ENCODE results near the gene PATL2. TPM values are rescaled to one million over a fixed set of nuclear protein-coding genes. Genes with fewer than 3 reads are reported as not detected.
"Not testable (repeated sequence)": the region's sequence is repeated elsewhere in the genome, so short reads cannot be mapped to it uniquely, and the experiment has no call there.

The PATL2 gene
- total RNA-seq, 1 donor = 1.8 TPM

DNA sequence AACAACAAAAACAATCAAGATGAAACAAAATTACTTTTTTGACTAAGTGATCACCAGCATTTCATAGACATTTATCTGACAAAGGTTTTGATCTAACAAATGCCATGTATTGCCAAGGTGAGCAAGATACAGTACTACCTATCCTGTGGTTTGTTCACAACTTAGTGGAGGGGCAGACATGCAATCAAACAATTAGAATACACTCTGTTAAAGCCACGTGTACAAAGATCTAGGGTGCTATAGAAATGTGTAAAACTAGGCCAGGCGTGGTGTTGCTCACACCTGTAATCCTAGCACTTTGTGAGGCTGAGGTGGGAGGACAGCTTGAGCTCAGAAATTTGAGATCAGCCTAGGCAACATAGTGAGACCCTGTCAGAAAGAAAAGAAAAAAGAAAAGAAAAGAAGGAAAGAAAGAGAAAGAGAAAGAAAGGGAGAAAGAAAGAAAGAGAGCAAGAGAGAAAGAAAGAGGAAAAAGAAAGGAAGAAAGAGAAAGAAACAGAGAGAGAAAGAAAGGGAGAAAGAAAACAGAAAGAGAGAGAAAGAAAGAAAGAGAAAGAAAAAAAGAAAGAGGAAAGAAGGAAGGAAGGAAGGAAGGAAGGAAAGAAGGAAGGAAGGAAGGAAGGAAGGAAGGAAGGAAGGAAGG, 23.8 kb upstream of the PATL2 start:
- Histone ChIP-seq H3K27me3 (ENCODE audit: insufficient read depth, low read length) (no peaks in the 10 kb centered on the region), H2AFZ (ENCODE audit: low read length) (peak overlapping the region; percentile 75), H3K4me1 (ENCODE audit: insufficient read depth, low read length) (peaks cover 20% of the 10 kb centered on the region), H3K4me2 (ENCODE audit: insufficient read depth, low read length) (peak overlapping the region; percentile 70), H3K79me2 (ENCODE audit: insufficient read depth, low read length) (peaks cover 4% of the 10 kb centered on the region), H3K4me3 (ENCODE audit: insufficient read depth, low read length) (peak overlapping the region; percentile 15), H3K36me3 (ENCODE audit: insufficient read depth, low read length) (peaks cover 5% of the 10 kb centered on the region), H3K9me3 (ENCODE audit: low read depth, low read length) (no peaks in the 10 kb centered on the region), H4K20me1 (ENCODE audit: insufficient read depth, low read length) (no peaks in the 10 kb centered on the region), H3K27ac (ENCODE audit: low read depth, low read length) (peak overlapping the region; percentile 27)
- TF ChIP-seq, protein P1, sequence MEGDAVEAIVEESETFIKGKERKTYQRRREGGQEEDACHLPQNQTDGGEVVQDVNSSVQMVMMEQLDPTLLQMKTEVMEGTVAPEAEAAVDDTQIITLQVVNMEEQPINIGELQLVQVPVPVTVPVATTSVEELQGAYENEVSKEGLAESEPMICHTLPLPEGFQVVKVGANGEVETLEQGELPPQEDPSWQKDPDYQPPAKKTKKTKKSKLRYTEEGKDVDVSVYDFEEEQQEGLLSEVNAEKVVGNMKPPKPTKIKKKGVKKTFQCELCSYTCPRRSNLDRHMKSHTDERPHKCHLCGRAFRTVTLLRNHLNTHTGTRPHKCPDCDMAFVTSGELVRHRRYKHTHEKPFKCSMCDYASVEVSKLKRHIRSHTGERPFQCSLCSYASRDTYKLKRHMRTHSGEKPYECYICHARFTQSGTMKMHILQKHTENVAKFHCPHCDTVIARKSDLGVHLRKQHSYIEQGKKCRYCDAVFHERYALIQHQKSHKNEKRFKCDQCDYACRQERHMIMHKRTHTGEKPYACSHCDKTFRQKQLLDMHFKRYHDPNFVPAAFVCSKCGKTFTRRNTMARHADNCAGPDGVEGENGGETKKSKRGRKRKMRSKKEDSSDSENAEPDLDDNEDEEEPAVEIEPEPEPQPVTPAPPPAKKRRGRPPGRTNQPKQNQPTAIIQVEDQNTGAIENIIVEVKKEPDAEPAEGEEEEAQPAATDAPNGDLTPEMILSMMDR (IDR thresholded peaks at IDR 0.05; ENCODE audit: extremely low read depth, low read depth, low read length) = no peak
- no peak for DNase-seq (ENCODE audit: insufficient read length, low spot score, missing footprints)

DNA sequence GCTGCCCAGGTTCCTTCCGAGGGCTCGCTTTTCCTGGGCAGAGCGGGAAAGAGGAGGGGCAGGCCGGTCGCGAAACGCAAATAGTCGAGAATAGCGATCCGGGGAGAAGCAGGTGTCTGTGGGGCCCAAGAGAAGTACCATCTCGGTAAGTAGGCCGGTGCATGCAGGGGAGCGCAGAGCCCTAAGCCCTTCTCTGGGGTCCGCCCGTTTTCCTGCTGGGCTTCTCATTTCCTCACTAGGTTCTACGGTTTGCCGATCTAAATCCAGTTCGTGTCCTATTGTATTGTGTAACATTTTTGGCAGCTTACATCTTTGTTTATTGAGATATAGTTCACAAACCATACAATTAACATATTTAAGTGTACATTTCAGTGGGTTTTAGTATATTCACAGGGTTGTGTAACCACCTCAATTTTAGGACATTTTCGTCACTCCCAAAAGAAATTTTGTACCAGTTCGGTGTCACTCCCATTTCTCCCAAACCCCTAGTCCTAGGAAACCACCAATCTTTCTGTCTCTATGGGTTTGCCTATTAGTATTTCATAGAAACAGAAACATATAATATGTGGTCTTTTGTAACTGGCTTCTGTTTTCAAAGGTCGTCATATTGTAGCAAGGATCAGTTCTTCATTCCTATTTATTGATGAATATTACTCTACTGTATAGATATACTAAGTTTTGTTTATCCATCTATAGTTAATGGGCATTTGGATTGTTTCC, 18.4 kb upstream of the PATL2 start:
- Histone ChIP-seq H3K79me2 (ENCODE audit: insufficient read depth, low read length) (peaks cover 9% of the 10 kb centered on the region), H3K36me3 (ENCODE audit: insufficient read depth, low read length) (peaks cover 5% of the 10 kb centered on the region), H3K27ac (ENCODE audit: low read depth, low read length) (peak overlapping the region; percentile 69), H3K4me1 (ENCODE audit: insufficient read depth, low read length) (peaks cover 27% of the 10 kb centered on the region), H4K20me1 (ENCODE audit: insufficient read depth, low read length) (no peaks in the 10 kb centered on the region), H3K27me3 (ENCODE audit: insufficient read depth, low read length) (no peaks in the 10 kb centered on the region), H2AFZ (ENCODE audit: low read length) (peak overlapping the region; percentile 76), H3K4me3 (ENCODE audit: insufficient read depth, low read length) (peak overlapping the region; percentile 82), H3K9me3 (ENCODE audit: low read depth, low read length) (no peaks in the 10 kb centered on the region), H3K4me2 (ENCODE audit: insufficient read depth, low read length) (peak overlapping the region; percentile 82)
- DNase-seq (ENCODE audit: insufficient read length, low spot score, missing footprints) = no peak
- TF ChIP-seq, protein P1 (IDR thresholded peaks at IDR 0.05; ENCODE audit: extremely low read depth, low read depth, low read length) = no peak

GRCh38 chr15:44728576-44729407, 17.7 kb upstream of the PATL2 start:
- Histone ChIP-seq H3K79me2 (ENCODE audit: insufficient read depth, low read length) (peaks cover 9% of the 10 kb centered on the region), H3K27me3 (ENCODE audit: insufficient read depth, low read length) (no peaks in the 10 kb centered on the region), H2AFZ (ENCODE audit: low read length) (peak overlapping the region; percentile 76), H4K20me1 (ENCODE audit: insufficient read depth, low read length) (no peaks in the 10 kb centered on the region), H3K36me3 (ENCODE audit: insufficient read depth, low read length) (peaks cover 5% of the 10 kb centered on the region), H3K9me3 (ENCODE audit: low read depth, low read length) (no peaks in the 10 kb centered on the region), H3K4me1 (ENCODE audit: insufficient read depth, low read length) (peaks cover 27% of the 10 kb centered on the region), H3K4me3 (ENCODE audit: insufficient read depth, low read length) (peak overlapping the region; percentile 82), H3K4me2 (ENCODE audit: insufficient read depth, low read length) (peak overlapping the region; percentile 82), H3K27ac (ENCODE audit: low read depth, low read length) (peak overlapping the region; percentile 69)
- peak; percentile 93 for DNase-seq (ENCODE audit: insufficient read length, low spot score, missing footprints)
- TF ChIP-seq, protein P1 (IDR thresholded peaks at IDR 0.05; ENCODE audit: extremely low read depth, low read depth, low read length) = no peak

DNA sequence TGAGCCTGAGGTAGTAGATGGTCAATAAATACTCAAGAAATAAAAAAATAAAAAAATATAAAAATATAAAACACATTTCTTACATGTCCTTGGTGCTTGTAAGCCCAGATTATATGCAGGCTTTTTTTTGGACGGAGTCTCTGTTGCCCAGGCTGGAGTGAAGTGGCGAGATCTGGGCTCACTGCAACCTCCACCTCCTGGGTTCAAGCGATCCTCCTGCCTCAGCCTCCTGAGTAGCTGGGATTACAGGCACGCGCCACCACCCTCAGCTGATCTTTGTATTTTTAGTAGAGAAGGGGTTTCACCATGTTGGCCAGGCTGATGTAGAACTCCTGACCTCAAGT, 17.1 kb upstream of the PATL2 start:
- H3K36me3 ChIP-seq (ENCODE audit: insufficient read depth, low read length); H3K79me2 ChIP-seq (ENCODE audit: insufficient read depth, low read length); DNase-seq (ENCODE audit: insufficient read length, low spot score, missing footprints); H2AFZ ChIP-seq (ENCODE audit: low read length); H3K27me3 ChIP-seq (ENCODE audit: insufficient read depth, low read length); H4K20me1 ChIP-seq (ENCODE audit: insufficient read depth, low read length); H3K9me3 ChIP-seq (ENCODE audit: low read depth, low read length): not testable (repeated sequence)
- H3K4me3 ChIP-seq (ENCODE audit: insufficient read depth, low read length) = peak overlapping the region; percentile 82
- H3K4me1 ChIP-seq (ENCODE audit: insufficient read depth, low read length) = peaks cover 27% of the 10 kb centered on the region
- H3K4me2 ChIP-seq (ENCODE audit: insufficient read depth, low read length) = peak overlapping the region; percentile 82
- peak overlapping the region; percentile 69 for H3K27ac ChIP-seq (ENCODE audit: low read depth, low read length)

All from osteoblast (primary cell).